SK-N-MC (cell line): ENCODE measurements around the gene ZBTB25.

Source experiments
- EZH2 ChIP-seq: fragments of 200-600 bp; sonication (generic); IDR thresholded peaks from one replicate; pipeline ENCODE4 v1.6.1; 2017; ENCODE audit warnings: antibody characterized with exemption
- FOXP2 ChIP-seq: optimal IDR thresholded peaks from 2 replicates; pipeline ENCODE3; 2011; ENCODE audit warnings: mild to moderate bottlenecking, moderate library complexity; ENCODE audit not compliant: insufficient read depth; ENCODE audit errors: extremely low read length, control extremely low read depth
- POLR2AphosphoS5 ChIP-seq: IDR thresholded peaks from 2 replicates; pipeline ENCODE4 v1.6.1; 2012; ENCODE audit warnings: mild to moderate bottlenecking, low read depth, low read length, borderline replicate concordance

- no peak for TF ChIP-seq EZH2
- no peak for TF ChIP-seq FOXP2
- TF ChIP-seq POLR2AphosphoS5: no peak
Observed at GRCh38 chr14:64500088-64500487, 3.5 kb downstream of the ZBTB25 start.
